HG03342 (cell line): ENCODE data around the gene MAL.
A peak's percentile ranks its signal among the peaks of the same experiment; 100 is the strongest.

Experiments used
- ATAC-seq: cut with Tn5 transposase; IDR thresholded peaks from one replicate; pipeline ENCODE4 v1.9.1; 2021; ENCODE audit warnings: mild to moderate bottlenecking, moderate library complexity; ENCODE audit not compliant: unreplicated experiment

Gene MAL

DNA sequence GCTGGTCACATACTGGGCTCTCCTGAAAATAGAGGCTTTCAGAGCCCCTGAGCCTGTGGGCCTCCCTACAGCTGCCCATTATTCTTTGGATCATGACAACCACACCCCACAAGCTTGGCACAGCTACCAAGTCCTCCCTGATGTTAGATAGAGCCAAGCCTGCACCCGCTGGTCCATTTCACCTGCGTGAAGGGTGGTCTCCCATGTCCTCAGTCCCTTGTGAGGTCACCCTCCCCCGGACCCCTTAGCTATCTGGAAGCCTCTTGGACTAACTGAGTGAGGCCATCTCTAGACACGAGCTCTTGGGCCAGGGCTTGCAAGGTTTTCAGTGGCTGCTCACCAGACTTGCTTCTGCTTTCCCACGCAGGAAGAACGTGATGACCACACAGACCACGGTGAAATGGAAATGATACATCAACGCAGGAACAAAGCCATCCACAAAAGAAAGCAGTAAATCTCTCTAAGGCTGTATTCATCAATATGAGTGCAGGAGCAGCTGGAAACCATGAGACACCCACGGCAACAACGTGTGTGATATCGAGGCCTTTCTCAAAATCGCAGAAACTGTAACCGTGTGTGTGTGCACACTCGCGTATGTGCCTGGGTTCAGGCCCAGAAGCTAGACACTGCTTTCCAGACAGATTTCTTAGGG lies 10.1 kb upstream of the MAL start:
- no peak for ATAC-seq

DNA sequence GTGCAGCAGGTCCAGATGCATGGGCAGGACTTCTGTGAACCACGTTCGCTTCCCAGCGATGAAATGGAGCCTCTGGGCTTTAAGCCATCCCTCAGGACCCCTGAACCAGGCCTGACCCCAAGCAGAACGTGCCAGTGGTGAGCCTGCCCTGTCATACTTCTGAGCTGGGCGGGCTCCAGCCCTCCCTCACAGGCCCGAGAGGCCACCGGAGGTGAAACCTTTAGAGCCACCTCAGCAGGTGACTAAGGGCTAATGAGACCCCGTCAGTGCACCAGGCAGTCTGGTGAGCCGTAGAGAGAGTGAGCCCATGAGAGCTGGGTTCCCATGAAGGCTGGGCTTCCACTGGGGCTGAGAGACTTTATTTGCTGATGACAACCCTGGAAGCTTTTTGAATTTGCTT lies 8.9 kb upstream of the MAL start:
- no peak for ATAC-seq

DNA sequence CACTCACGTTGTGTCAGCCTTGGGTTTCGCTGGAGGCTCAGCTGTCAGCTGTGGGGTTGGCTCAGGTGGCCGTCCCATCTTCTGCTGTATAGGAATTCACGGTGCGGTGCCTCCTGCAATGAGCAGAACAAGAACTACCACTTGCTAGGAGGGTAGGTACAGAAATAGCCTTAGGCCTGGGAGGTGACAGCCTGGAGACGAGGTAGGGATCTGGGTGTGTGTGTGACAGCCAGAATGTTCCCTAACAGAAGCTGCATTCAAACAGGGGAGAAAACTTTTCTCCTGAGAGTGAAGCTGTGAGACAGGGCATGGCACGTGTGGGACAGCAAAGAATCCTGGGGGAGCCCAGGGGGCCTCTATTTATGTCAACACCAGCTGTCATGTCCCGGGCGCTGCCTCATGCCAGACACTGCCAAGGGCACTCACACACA lies 8.4 kb upstream of the MAL start:
- no peak for ATAC-seq

DNA sequence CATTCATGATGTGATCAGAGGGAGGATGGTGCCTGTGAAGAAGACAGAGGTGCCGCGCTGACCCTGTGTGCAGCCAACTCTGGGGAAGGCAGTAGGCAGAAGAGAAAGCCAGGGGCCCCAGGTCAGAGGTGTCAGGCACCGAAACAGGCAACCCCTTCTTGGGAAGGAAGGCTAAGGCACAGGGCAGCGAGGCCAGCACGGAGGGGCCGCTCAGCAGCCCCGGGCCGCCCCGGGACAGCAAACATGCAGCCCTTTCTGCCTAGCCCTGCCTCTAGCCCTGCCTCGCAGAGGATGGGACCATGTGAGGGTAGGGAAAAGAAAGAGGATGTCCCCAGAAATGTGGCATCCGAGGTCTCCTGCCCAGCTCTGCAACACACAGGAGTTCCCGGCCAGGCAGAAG lies 7.7 kb upstream of the MAL start:
- ATAC-seq: no peak

DNA sequence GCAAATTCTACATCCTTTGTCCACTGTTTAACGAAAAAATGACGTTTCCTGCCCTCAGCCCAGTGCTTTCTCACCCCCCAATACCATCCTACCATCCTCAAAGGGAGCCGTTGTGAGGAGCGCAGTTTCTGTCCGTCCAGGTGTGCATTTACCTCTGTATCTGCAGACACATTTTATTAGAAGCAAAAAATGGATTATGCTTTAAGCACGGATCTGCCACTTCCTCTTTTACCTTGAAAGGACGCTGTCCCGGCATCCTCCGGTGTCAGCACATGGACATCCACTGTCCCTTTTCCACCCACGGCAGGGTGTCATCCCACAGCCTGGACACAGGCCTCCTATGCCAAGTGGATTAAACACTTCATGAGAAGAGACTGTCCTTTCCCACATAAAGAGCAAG lies 7.2 kb upstream of the MAL start:
- ATAC-seq: no peak

DNA sequence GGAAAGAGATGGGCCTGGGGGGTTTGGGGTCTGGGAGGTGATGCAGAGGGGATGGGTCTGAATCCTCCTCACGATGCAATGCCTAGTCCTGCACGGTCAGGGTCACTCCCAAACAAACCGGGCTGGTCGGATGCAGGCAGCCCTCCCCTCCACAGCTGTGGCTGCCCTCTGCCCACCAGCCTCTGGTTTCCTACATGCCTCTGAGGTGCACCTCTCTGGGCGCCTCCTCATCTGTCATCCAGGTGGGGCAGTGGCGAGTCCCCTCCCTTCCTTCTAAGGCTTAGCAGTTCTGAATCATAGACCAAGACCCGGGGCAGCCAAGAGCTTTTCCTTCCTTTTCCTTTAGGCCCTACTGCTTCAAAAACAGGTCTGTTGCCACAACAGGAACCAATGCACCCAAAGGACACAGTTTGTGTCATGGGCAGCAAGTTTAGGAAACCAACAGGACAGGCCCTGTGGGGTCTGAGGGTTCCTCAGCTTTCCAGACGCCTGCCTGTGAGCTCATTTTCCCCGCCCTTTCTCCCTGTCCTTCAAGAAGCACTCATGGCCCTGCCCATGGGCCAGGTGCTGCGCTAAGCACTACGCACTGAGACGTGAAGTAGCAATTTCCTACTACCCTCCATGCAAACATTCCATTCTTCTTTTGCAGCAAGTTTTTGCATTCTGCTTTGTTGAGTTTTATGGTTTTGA lies 6.5 kb upstream of the MAL start:
- ATAC-seq: no peak

GRCh38 chr2:95019572-95019971 lies 5.9 kb upstream of the MAL start:
- ATAC-seq: no peak

DNA sequence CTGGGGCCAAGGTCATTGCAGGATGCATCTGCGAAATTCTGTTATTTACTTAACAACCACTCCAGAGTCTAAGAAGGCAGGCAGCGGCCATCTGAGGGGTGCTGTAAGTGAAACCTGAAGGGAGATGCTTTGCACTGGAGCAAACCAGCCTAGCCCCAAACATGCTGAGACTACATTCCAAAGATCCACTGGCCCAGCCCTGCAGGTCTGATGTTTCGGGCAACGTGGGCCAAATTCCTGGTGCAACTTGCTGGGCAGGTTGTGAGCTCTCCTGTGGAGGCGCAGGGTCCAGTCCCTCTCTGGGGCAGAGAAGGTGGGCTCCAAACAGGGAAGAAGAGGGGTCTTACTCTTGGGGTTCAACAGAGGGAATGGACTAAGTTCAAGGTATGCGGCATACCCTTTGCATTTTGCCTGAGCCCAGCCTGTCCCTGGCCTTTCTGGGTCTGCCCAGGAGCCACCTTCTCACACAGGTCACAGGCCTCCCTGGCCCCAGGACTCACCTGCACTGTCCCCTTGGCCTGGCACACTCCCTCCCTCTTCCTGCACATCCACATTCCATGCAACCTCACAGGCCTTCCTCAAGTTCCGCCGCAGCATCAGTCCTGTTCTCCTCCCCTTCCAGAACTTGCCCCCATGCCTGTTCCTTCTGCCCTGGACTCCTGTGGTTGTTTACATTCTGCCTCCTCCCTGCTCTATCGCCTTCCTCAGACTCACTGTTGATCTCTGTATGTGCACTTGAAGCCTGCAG lies 5.1 kb upstream of the MAL start:
- no peak for ATAC-seq

DNA sequence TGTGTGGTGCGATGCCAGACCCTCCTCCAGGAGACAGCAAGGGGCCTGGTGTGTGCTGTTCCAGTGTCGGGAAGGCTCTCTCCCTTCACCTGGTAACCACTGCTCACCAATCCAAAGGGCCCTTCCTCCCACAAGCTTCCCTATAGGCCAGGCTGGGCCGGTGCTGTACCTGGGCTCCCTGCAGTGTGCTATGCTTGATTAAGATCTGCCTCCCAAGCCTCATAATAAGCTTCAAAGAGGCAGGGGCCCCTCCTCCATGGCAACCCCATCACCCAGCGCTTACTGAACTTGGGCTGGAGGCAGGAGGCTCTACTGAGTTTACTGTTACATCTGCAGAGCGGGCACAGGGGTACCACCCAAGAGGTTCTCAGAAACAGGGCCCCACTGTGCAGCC lies 4.5 kb upstream of the MAL start:
- ATAC-seq: no peak

- no peak for ATAC-seq
Measured at GRCh38 chr2:95021847-95022246, 3.7 kb upstream of the MAL start.

DNA sequence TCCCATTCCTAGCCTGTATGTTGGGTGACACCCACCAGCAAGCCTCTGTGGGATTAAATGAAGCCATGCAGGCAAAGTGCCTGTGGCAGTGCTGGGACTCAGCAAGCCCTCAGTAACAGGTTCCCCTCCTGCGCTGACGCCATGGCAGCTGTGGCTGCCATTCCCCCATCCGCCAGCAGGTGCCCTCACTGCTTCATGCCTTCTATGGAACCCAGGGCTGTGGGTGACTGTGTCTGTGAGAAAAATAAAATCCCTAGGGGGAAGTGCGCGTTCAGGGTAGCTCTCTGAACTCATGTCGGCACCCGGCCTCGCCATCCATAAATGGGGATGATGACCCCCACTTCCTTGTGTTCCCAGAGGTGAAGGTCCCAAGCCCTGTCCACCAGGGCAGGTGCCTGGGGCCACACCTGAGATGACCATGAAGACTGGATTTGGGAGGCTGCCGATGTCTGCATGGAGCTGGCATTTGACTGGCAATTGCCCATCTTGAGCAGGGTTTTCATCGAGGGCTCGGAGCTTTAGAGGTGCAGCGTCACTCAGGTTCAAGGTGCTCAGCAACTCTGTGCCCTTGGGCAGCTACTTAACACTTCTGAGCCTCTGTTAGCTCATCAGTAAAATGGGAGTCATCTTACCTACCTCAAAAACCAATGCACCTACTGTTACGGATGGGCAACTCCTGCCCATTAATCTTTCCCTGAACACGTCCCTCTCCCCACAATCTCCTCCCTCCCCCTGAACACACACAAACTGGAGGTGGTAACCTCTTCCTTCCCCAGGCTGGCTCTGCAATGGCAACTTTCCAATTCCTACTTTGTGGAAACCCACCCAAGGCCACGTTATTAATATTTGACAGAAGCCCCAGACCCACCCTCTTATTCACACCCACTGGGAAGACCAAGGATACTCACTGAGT lies 2.9 kb upstream of the MAL start:
- peak; percentile 91 for ATAC-seq

DNA sequence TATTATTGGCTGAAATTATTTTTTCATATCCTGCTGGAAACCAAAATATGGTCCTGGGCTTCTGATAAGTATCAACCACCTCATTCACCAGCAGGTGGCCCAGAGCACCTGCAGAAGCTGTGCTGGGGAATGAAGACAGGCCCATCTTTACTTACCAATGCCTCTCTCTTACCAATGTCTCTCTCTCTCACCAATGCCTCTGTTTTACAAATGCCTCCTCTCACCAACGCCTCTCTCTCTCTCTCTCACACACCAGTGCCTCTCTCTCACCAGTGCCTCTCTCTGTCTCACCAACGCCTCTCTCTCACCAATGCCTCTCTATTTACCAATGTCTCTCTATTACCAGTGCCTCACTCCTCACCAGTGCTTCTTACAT lies 2.3 kb upstream of the MAL start:
- peak; percentile 43 for ATAC-seq

DNA sequence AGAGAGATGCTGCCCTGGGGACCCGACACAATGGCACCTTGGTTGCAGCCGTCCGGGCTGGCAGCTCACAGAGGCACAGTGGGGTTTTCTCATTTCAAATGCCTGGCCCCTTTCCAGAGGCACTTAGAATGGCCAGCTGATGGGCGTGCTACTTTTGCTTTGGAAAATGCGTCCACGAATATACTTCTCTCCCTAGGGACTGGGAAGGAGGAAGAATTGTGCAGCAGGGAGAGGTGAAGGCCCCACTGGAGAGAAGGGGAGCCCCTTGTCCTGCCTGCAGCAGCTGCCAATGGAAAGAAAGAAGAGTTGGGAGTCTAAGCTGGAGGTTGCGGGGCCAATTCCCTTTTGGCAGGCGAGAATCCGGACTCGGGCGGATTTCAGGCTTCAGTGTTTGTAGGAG lies 1.1 kb upstream of the MAL start:
- no peak for ATAC-seq

- ATAC-seq: no peak
Measured at GRCh38 chr2:95024960-95025405, 525 bp upstream of the MAL start.

DNA sequence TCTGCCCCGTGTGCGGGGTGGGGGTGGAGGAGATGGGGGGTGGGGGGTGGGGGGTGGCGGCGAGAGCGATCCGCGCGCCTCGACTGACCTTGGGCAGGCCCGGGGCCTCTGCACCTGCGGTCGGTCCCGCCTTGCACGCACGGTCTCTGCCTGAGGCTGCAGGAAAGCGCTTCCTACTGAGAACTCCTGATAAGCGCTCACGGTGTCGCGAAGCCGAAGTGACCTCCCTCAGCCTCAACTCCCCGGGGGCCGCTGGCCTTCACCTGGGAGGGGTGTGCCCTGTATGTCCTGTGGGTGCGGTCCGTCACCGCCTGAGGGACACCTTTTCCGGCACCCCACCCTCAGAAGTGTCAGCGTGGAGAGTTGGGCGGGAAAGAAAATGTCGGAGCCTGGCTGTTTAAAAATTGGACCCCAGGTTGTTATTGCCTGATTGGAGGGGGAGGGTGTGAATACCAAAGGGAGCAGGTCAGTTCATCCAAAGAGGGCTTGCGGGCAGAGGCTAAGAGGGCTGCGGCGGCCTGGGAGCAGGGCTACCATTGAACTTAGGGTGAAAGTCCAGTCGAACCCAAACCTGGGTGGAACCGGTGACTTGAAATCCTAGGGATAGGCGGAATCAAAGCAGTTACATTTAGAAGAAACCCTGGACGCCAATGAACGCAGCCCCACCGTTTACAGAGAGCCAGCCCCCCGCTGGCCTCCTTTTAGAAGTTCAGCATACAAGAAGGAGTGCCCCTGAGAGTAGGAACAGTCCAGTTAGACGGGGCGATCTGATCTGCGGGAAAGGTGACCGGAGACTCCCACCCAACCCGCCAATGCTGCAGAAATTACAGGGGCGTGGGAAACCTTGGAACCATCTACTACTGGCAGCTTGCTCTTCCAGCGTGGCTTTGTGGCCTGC lies 1.2 kb downstream of the MAL start:
- ATAC-seq: no peak

- ATAC-seq: no peak
Measured at GRCh38 chr2:95027369-95027720, 1.8 kb downstream of the MAL start.

- no peak for ATAC-seq
Measured at GRCh38 chr2:95029898-95030341, 4.4 kb downstream of the MAL start.

GRCh38 chr2:95030496-95030895 lies 5.0 kb downstream of the MAL start:
- no peak for ATAC-seq

GRCh38 chr2:95031076-95031725 lies 5.7 kb downstream of the MAL start:
- ATAC-seq: no peak

- ATAC-seq: no peak
Measured at GRCh38 chr2:95031726-95032116, 6.2 kb downstream of the MAL start.
